ENCODE data around the gene CAMTA1.

Gene CAMTA1

GRCh38 chr1:7369866-7370265 is 584.6 kb downstream of the CAMTA1 start:
- ChIA-PET POLR2A (ENCODE audit: low non-redundant PET) (no interaction called here), CTCF (no interaction called here)
- no peak for DNase-seq (ENCODE audit: low spot score)
- no peak for TF ChIP-seq CTCF (conservative IDR thresholded peaks at IDR 0.05; ENCODE audit: low read depth)
- no peak overlapping the region for H3K27ac ChIP-seq

GRCh38 chr1:7371926-7372325 is 586.7 kb downstream of the CAMTA1 start:
- no peak for TF ChIP-seq CTCF (conservative IDR thresholded peaks at IDR 0.05; ENCODE audit: low read depth)

DNA sequence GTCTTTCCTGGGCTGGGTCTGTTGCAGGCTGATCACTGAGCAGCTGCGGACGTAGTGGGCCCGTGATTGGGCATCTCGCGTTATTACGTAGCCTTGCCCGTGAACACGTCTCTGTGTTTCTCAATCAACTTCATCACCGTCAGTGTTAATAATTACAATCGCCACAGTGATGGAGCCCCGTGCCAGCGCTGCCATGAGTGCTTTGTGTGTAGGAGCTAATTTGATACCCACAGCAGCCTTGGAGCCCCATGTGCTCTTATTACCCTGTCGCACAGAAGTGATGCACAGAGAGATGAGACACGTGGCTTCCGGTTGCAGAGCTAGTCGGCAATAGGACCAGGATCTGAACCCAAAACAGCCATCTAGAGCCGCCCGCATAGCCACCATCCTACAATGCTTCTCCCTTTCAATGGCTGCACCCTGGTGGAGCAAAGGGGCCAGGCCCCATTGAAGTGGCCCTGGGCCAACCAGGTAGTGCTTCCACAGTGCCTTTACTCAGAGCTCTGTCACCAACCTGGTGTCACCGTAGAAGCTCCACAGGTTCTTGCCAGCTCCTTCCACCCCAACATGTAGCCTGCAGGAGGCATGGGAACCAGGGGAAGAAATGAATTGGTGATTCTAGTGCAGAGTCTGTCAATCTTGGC is 587.3 kb downstream of the CAMTA1 start:
- no peak overlapping the region for H3K27ac ChIP-seq
- DNase-seq (ENCODE audit: low spot score), result no peak
- ChIA-PET CTCF (no interaction called here), POLR2A (ENCODE audit: low non-redundant PET) (no interaction called here)
- TF ChIP-seq CTCF (conservative IDR thresholded peaks at IDR 0.05; ENCODE audit: low read depth), result no peak

More at GRCh38 chr1:7371926-7372325, 586.7 kb downstream of the CAMTA1 start:
- ChIA-PET POLR2A (ENCODE audit: low non-redundant PET) (no interaction called here), CTCF (no interaction called here)
- no peak for DNase-seq (ENCODE audit: low spot score)
- no peak overlapping the region for H3K27ac ChIP-seq

GRCh38 chr1:7373251-7373650 is 588.0 kb downstream of the CAMTA1 start:
- DNase-seq (ENCODE audit: low spot score), result no peak
- TF ChIP-seq CTCF (conservative IDR thresholded peaks at IDR 0.05; ENCODE audit: low read depth), result no peak
- CTCF ChIA-PET, result no interaction called here
- POLR2A ChIA-PET (ENCODE audit: low non-redundant PET), result no interaction called here
- H3K27ac ChIP-seq, result no peak overlapping the region

GRCh38 chr1:7373876-7374562 is 588.8 kb downstream of the CAMTA1 start:
- ChIA-PET CTCF (no interaction called here), POLR2A (ENCODE audit: low non-redundant PET) (no interaction called here)
- no peak for DNase-seq (ENCODE audit: low spot score)
- peak overlapping the region; percentile 64 for H3K27ac ChIP-seq
- TF ChIP-seq CTCF (conservative IDR thresholded peaks at IDR 0.05; ENCODE audit: low read depth), result no peak

DNA sequence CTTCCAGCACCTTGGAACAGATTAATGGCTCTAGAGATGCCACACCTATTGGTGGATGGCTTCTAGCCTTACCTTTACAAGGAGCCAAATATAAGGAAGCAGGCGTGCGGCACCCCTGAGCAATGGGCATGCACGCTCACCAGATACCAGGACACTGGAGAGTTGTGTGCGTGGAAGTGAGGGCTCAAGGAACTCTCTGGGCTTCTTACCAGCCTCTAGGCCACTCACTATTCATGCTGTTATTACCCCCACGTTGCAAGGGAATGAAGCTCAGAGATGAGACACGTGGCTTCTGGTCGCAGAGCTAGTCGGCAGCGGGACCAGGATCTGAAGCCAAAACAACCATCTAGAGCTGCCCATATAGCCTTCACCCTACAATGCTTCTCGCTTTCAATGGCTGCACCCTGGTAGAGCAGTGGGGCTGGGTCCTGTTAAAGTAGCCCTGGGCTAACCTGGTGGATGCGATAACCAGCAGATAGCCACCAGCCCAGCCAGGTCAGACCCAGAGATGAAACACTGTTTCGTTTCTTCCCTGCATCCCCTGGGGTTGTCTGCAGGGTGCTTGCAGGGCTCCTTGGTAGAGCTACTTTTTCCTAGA is 589.4 kb downstream of the CAMTA1 start:
- no peak for TF ChIP-seq CTCF (conservative IDR thresholded peaks at IDR 0.05; ENCODE audit: low read depth)
- H3K27ac ChIP-seq, result peak overlapping the region; percentile 64
- CTCF ChIA-PET, result no interaction called here
- no peak for DNase-seq (ENCODE audit: low spot score)
- POLR2A ChIA-PET (ENCODE audit: low non-redundant PET), result no interaction called here
